Neuronal stem cell (in vitro differentiated cells): ENCODE data around the gene FTCD.

ENCODE experiments used
- DNase-seq: peaks from one replicate; pipeline ENCODE4 v3.0.0-alpha.2; 2013; ENCODE audit warnings: low spot score
- H2AFZ ChIP-seq: one replicate; pipeline ENCODE4 v1.6.1; 2013; ENCODE audit warnings: mild to moderate bottlenecking, low read length, inconsistent platforms
- H2AK5ac ChIP-seq: 2 replicates; pipeline ENCODE4 v1.6.1; 2013; ENCODE audit warnings: low read depth, mild to moderate bottlenecking, inconsistent platforms, low read length, moderate library complexity, mixed read lengths
- H2BK120ac ChIP-seq: 2 replicates; pipeline ENCODE4 v1.6.1; 2013; ENCODE audit warnings: low read depth, mild to moderate bottlenecking, inconsistent platforms, low read length, moderate library complexity, mixed read lengths
- H2BK12ac ChIP-seq: one replicate; pipeline ENCODE4 v1.6.1; 2013; ENCODE audit warnings: low read length, inconsistent platforms
- H2BK15ac ChIP-seq: 2 replicates; pipeline ENCODE4 v1.6.1; 2013; ENCODE audit warnings: mild to moderate bottlenecking, low read length, inconsistent platforms, mixed read lengths
- H2BK5ac ChIP-seq: one replicate; pipeline ENCODE4 v1.6.1; 2013; ENCODE audit warnings: inconsistent platforms, mild to moderate bottlenecking, low read length, moderate library complexity
- H3K14ac ChIP-seq: one replicate; pipeline ENCODE4 v1.6.1; 2013; ENCODE audit warnings: low read length, inconsistent platforms
- H3K18ac ChIP-seq: 2 replicates; pipeline ENCODE4 v1.6.1; 2013; ENCODE audit warnings: low read length, inconsistent platforms
- H3K23ac ChIP-seq: 2 replicates; pipeline ENCODE4 v1.6.1; 2013; ENCODE audit warnings: low read depth, mild to moderate bottlenecking, mixed read lengths, low read length, inconsistent platforms; ENCODE audit not compliant: poor library complexity
- H3K27ac ChIP-seq: replicated peaks from 3 replicates; pipeline ENCODE4 v1.5.1; 2013; ENCODE audit warnings: low read length, inconsistent platforms
- H3K27me3 ChIP-seq, 3 experiments: 2 replicates each; pipeline ENCODE4 v1.6.1; 2013; ENCODE audit warnings: low read length in 3 of 3, mild to moderate bottlenecking in 2 of 3, inconsistent platforms in 1 of 3, low read depth in 1 of 3, mixed read lengths in 1 of 3, moderate library complexity in 1 of 3; ENCODE audit not compliant: control insufficient read depth in 3 of 3, insufficient read depth in 3 of 3
- H3K36me3 ChIP-seq, 2 donors: replicated peaks in 1 of 2; 2 replicates each; pipeline ENCODE4 v1.6.1; 2013; ENCODE audit warnings: low read length in 2 of 2; ENCODE audit not compliant: control insufficient read depth in 2 of 2, insufficient read depth in 2 of 2
- H3K4ac ChIP-seq: 2 replicates; pipeline ENCODE4 v1.6.1; 2013; ENCODE audit warnings: inconsistent platforms, mild to moderate bottlenecking, low read length, moderate library complexity
- H3K4me1 ChIP-seq, 2 donors: 1 replicate in 1 of 2; 2 replicates in 1 of 2; pipeline ENCODE4 v1.6.1; 2013; ENCODE audit warnings: low read length in 2 of 2, low read depth in 1 of 2; ENCODE audit not compliant: control insufficient read depth in 2 of 2, insufficient read depth in 1 of 2
- H3K4me2 ChIP-seq: one replicate; pipeline ENCODE4 v1.6.1; 2013; ENCODE audit warnings: mild to moderate bottlenecking, low read length, inconsistent platforms; ENCODE audit not compliant: insufficient read depth, poor library complexity, severe bottlenecking
- H3K4me3 ChIP-seq, 2 donors: 2 replicates each; pipeline ENCODE4 v1.5.1; 2013; ENCODE audit warnings: low read length in 2 of 2, mild to moderate bottlenecking in 2 of 2, inconsistent platforms in 1 of 2, moderate library complexity in 1 of 2
- H3K79me1 ChIP-seq: one replicate; pipeline ENCODE4 v1.6.1; 2013; ENCODE audit warnings: low read depth, mild to moderate bottlenecking, inconsistent platforms, low read length, moderate library complexity
- H3K9ac ChIP-seq: one replicate; pipeline ENCODE4 v1.6.1; 2013; ENCODE audit warnings: mild to moderate bottlenecking, low read depth, low read length, inconsistent platforms; ENCODE audit not compliant: poor library complexity
- H3K9me3 ChIP-seq, 2 donors: replicated peaks in 1 of 2; 2 replicates each; pipeline versions ENCODE3 to v1.6.1; 2013; ENCODE audit warnings: low read length in 2 of 2, mild to moderate bottlenecking in 2 of 2, inconsistent platforms in 1 of 2, low read depth in 1 of 2, mixed read lengths in 1 of 2, moderate library complexity in 1 of 2; ENCODE audit not compliant: control insufficient read depth in 2 of 2, insufficient read depth in 1 of 2
- H4K8ac ChIP-seq: one replicate; pipeline ENCODE4 v1.6.1; 2013; ENCODE audit warnings: low read depth, mild to moderate bottlenecking, inconsistent platforms, low read length, moderate library complexity
- H4K91ac ChIP-seq: one replicate; pipeline ENCODE4 v1.6.1; 2013; ENCODE audit warnings: low read length, low read depth, mild to moderate bottlenecking, inconsistent platforms; ENCODE audit not compliant: poor library complexity
- WGBS, 2 donors: extraction: QIAGEN DNeasy Blood & Tissue Kit; methylation state at CpG; one replicate each; pipeline ENCODE4 v1.1.7; 2013; ENCODE audit warnings: missing lambda C conversion rate in 2 of 2, mixed read lengths in 1 of 2; ENCODE audit not compliant: insufficient read length in 2 of 2, insufficient replicate concordance in 1 of 2; ENCODE audit errors: extremely low coverage in 2 of 2; 5-methylcytosine and 5-hydroxymethylcytosine counted together

Gene FTCD

GRCh38 chr21:46160657-46160906 is 5.2 kb upstream of the FTCD start:
- Histone ChIP-seq H2AFZ (no peak overlapping the region), H3K14ac (no peak overlapping the region), H3K4me3 (no peak overlapping the region), H2BK15ac (no peak overlapping the region), H3K4me2 (no peak overlapping the region), H4K91ac (no peak overlapping the region), H2BK120ac (no peak overlapping the region), H2AK5ac (no peak overlapping the region), H3K79me1 (peaks cover 4% of the 10 kb centered on the region), H3K18ac (no peak overlapping the region), H4K8ac (no peak overlapping the region), H3K23ac (no peak overlapping the region), H3K9me3 (peaks cover 3 to 7% of the 10 kb centered on the region in 2 donors), H3K27me3 (no peaks in the 10 kb centered on the region), H3K9ac (no peak overlapping the region), H3K4ac (no peak overlapping the region), H3K36me3 (peaks cover 0 to 4% of the 10 kb centered on the region in 2 donors), H2BK5ac (no peak overlapping the region), H2BK12ac (no peak overlapping the region), H3K4me1 (peaks cover 7 to 8% of the 10 kb centered on the region in 2 donors), H3K27ac (no peak overlapping the region)
- no peak for DNase-seq
- no CpG with 5 or more reads among the region's 22 CpGs for WGBS, 2 donors

GRCh38 chr21:46159841-46160656 is 4.7 kb upstream of the FTCD start:
- Histone ChIP-seq H2AFZ (no peak overlapping the region), H3K4me3 (no peak overlapping the region), H3K14ac (peak overlapping the region; percentile 21), H2BK120ac (no peak overlapping the region), H2BK15ac (no peak overlapping the region), H3K27ac (no peak overlapping the region), H3K36me3 (peaks cover 0 to 4% of the 10 kb centered on the region in 2 donors), H2BK5ac (no peak overlapping the region), H3K23ac (no peak overlapping the region), H3K9me3 (peaks cover 3 to 7% of the 10 kb centered on the region in 2 donors), H3K9ac (no peak overlapping the region), H3K4me1 (peaks cover 9 to 11% of the 10 kb centered on the region in 2 donors), H3K27me3 (no peaks in the 10 kb centered on the region), H3K79me1 (peaks cover 4% of the 10 kb centered on the region), H3K4me2 (no peak overlapping the region), H3K18ac (no peak overlapping the region), H3K4ac (no peak overlapping the region), H4K91ac (no peak overlapping the region), H4K8ac (peak overlapping the region; percentile 17), H2AK5ac (peak overlapping the region; percentile 46), H2BK12ac (no peak overlapping the region)
- no CpG with 5 or more reads among the region's 32 CpGs for WGBS, 2 donors
- no peak for DNase-seq

GRCh38 chr21:46159390-46159789 is 4.0 kb upstream of the FTCD start:
- Histone ChIP-seq H3K4me3 (no peak overlapping the region), H3K27me3 (no peaks in the 10 kb centered on the region), H2AK5ac (no peak overlapping the region), H2BK15ac (no peak overlapping the region), H2AFZ (no peak overlapping the region), H2BK12ac (no peak overlapping the region), H3K4me2 (no peak overlapping the region), H3K23ac (no peak overlapping the region), H3K36me3 (peaks cover 0 to 4% of the 10 kb centered on the region in 2 donors), H3K14ac (no peak overlapping the region), H3K9me3 (peaks cover 3 to 7% of the 10 kb centered on the region in 2 donors), H3K9ac (no peak overlapping the region), H3K18ac (peak overlapping the region; percentile 76), H2BK5ac (no peak overlapping the region), H4K8ac (no peak overlapping the region), H3K27ac (no peak overlapping the region), H3K4ac (no peak overlapping the region), H3K79me1 (peaks cover 4% of the 10 kb centered on the region), H3K4me1 (peaks cover 9 to 11% of the 10 kb centered on the region in 2 donors), H4K91ac (no peak overlapping the region), H2BK120ac (no peak overlapping the region)
- no CpG with 5 or more reads among the region's 12 CpGs for WGBS, 2 donors
- no peak for DNase-seq

DNA sequence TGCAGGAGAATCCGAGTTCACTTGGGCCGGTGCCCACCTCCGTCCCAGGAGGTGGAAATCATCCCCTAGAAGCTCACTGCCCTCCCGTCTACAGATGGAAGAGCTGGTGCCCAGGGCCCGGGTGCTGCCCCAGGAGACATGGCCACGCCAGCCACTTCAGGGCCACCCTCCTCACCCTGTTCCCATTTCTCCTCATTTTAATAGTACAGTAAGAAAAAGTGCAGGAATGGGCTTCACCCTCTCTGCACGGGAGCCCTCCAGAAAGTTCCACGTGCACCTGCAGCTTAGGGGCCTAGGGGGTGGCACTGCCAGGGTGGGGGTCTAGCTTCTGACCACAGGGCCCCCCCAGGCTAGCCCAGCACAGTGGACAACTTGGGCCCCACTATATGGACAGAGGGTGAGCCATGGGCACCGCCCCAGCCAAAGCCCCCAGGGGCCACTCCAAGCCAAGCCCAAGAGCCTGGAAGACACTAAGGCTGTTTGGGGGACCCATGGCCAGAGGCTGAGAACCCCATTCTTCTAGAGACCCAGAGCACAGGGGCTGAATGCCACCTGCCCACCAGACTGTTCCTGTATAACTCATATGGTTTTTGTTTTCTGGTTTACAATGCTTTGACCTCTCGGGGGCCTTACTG is 3.4 kb upstream of the FTCD start:
- Histone ChIP-seq H2BK12ac (no peak overlapping the region), H3K4me3 (no peak overlapping the region), H3K4me2 (no peak overlapping the region), H2BK120ac (no peak overlapping the region), H3K27ac (no peak overlapping the region), H3K27me3 (no peaks in the 10 kb centered on the region), H3K23ac (no peak overlapping the region), H3K36me3 (peaks cover 0 to 4% of the 10 kb centered on the region in 2 donors), H3K4me1 (peaks cover 9 to 11% of the 10 kb centered on the region in 2 donors), H4K91ac (no peak overlapping the region), H3K9me3 (peaks cover 3 to 7% of the 10 kb centered on the region in 2 donors), H3K9ac (no peak overlapping the region), H3K18ac (no peak overlapping the region), H3K79me1 (peaks cover 6% of the 10 kb centered on the region), H2AK5ac (no peak overlapping the region), H2AFZ (no peak overlapping the region), H4K8ac (no peak overlapping the region), H3K14ac (no peak overlapping the region), H2BK15ac (no peak overlapping the region), H2BK5ac (no peak overlapping the region), H3K4ac (no peak overlapping the region)
- WGBS, 2 donors, result no CpG with 5 or more reads among the region's 10 CpGs
- DNase-seq, result no peak
